ENCODE measurements around the gene GASK1B.

- TF ChIP-seq CTCF (IDR thresholded peaks at IDR 0.05; ENCODE audit: low read depth, low read length) (no peak), EZH2phosphoT487 (IDR thresholded peaks at IDR 0.05; ENCODE audit: low read depth) (no peak)
These were observed 46.8 kb upstream of the GASK1B start for GRCh38 chr4:158219623-158220022.
